ENCODE results near the gene MINDY2. TPM values are rescaled to one million over a fixed set of nuclear protein-coding genes. Genes with fewer than 3 reads are reported as not detected.

MINDY2 gene
- total and polyA plus RNA-seq, 7 donors, result 3.3 to 11.3 (median 6.0) TPM

- Histone ChIP-seq H3K27ac (no peak overlapping the region), H3K27me3 (ENCODE audit: insufficient read depth in 3 of 3, low read length in 2 of 3) (no peaks in the 10 kb centered on the region), H3K36me3 (ENCODE audit: insufficient read depth in 1 of 2, low read depth in 1 of 2) (peaks cover 2 to 81% of the 10 kb centered on the region in 2 donors), H3K4me1 (no peaks in the 10 kb centered on the region), H3K9me3 (no peaks in the 10 kb centered on the region), H3K4me3 (no peak overlapping the region)
- 64 to 66% (median 66%) methylated on average over 3 of the region's 3 CpGs for WGBS, 3 donors
- intact Hi-C loops (cut with DNase I), result no loop called here
- DNase-seq (no peak), ATAC-seq (no peak)
- TF ChIP-seq, protein P1, sequence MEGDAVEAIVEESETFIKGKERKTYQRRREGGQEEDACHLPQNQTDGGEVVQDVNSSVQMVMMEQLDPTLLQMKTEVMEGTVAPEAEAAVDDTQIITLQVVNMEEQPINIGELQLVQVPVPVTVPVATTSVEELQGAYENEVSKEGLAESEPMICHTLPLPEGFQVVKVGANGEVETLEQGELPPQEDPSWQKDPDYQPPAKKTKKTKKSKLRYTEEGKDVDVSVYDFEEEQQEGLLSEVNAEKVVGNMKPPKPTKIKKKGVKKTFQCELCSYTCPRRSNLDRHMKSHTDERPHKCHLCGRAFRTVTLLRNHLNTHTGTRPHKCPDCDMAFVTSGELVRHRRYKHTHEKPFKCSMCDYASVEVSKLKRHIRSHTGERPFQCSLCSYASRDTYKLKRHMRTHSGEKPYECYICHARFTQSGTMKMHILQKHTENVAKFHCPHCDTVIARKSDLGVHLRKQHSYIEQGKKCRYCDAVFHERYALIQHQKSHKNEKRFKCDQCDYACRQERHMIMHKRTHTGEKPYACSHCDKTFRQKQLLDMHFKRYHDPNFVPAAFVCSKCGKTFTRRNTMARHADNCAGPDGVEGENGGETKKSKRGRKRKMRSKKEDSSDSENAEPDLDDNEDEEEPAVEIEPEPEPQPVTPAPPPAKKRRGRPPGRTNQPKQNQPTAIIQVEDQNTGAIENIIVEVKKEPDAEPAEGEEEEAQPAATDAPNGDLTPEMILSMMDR (IDR thresholded peaks at IDR 0.05), result no peak
Measured at GRCh38 chr15:58900631-58901030, 129.5 kb downstream of the MINDY2 start.

- intact Hi-C loops (cut with DNase I), result no loop called here
- Histone ChIP-seq H3K4me3 (no peak overlapping the region), H3K36me3 (ENCODE audit: insufficient read depth in 1 of 2, low read depth in 1 of 2) (peaks cover 2 to 58% of the 10 kb centered on the region in 2 donors), H3K27me3 (ENCODE audit: insufficient read depth in 3 of 3, low read length in 2 of 3) (no peaks in the 10 kb centered on the region), H3K9me3 (no peaks in the 10 kb centered on the region), H3K27ac (no peak overlapping the region), H3K4me1 (no peaks in the 10 kb centered on the region)
- no peak for ATAC-seq
- DNase-seq, result no peak
- TF ChIP-seq, protein P1 (IDR thresholded peaks at IDR 0.05), result no peak
- 94 to 97% (median 96%) methylated on average over 6 of the region's 6 CpGs for WGBS, 3 donors
Measured at GRCh38 chr15:58908550-58909309, 137.6 kb downstream of the MINDY2 start.

DNA sequence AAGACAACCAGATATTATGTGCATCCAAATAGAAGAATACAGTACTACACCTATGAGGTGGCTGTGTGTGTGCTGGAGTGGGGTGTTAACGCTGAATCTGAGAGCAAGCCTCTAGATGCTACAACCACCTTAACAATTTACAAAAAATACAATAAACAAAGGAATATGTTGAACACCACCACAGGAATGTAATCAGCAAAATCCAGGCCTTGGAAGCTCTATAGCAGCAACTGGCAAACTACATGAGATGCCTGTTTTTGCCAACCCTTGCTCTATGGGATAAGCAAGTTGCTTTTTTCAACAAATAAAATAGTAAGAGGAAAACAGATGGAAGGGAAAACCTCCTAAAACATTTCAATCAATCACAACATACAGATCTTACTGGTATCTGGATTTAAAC lies 138.5 kb downstream of the MINDY2 start:
- no peaks in the 10 kb centered on the region for H3K4me1 ChIP-seq
- WGBS, 3 donors, result 93 to 100% (median 100%) methylated on average over 1 of the region's 1 CpG
- intact Hi-C loops (cut with DNase I), result no loop called here
- ATAC-seq (no peak), DNase-seq (no peak)
- no peaks in the 10 kb centered on the region for H3K9me3 ChIP-seq
- H3K36me3 ChIP-seq (ENCODE audit: insufficient read depth in 1 of 2, low read depth in 1 of 2), result peaks cover 3 to 59% of the 10 kb centered on the region in 2 donors
- no peak overlapping the region for H3K27ac ChIP-seq
- TF ChIP-seq, protein P1 (IDR thresholded peaks at IDR 0.05), result no peak
- no peak overlapping the region for H3K4me3 ChIP-seq
- H3K27me3 ChIP-seq (ENCODE audit: insufficient read depth in 3 of 3, low read length in 2 of 3), result no peaks in the 10 kb centered on the region

- peaks cover 3 to 57% of the 10 kb centered on the region in 2 donors for H3K36me3 ChIP-seq (ENCODE audit: insufficient read depth in 1 of 2, low read depth in 1 of 2)
- intact Hi-C loops (cut with DNase I), result no loop called here
- 92 to 99% (median 98%) methylated on average over 4 of the region's 4 CpGs for WGBS, 3 donors
- no peak overlapping the region for H3K27ac ChIP-seq
- H3K4me1 ChIP-seq, result no peaks in the 10 kb centered on the region
- H3K9me3 ChIP-seq, result no peaks in the 10 kb centered on the region
- no peak for DNase-seq
- TF ChIP-seq, protein P1 (IDR thresholded peaks at IDR 0.05), result no peak
- no peaks in the 10 kb centered on the region for H3K27me3 ChIP-seq (ENCODE audit: insufficient read depth in 3 of 3, low read length in 2 of 3)
- H3K4me3 ChIP-seq, result no peak overlapping the region
- no peak for ATAC-seq
Measured at GRCh38 chr15:58910456-58910855, 139.4 kb downstream of the MINDY2 start.

Other genes starting within 250 kb of the MINDY2 start
- gene ADAM10, start 21.6 kb upstream of the MINDY2 start, total RNA-seq, result 10 to 100 TPM; 33.1 to 37.9 (median 36.5) TPM
- gene ADAM10, start 21.6 kb upstream of the MINDY2 start, polyA plus RNA-seq, result 10 to 100 TPM in 2 of 3 donors, 1 to 10 TPM in 1; 7.9 to 24.7 (median 10.8) TPM
- gene SLTM, start 162.4 kb downstream of the MINDY2 start, total RNA-seq, result 10 to 100 TPM; 32.6 to 63.6 (median 40.5) TPM
- gene SLTM, start 162.4 kb downstream of the MINDY2 start, polyA plus RNA-seq, result 10 to 100 TPM; 35.5 to 67.4 (median 54.2) TPM
- 10 to 100 TPM; 18.3 to 26.9 (median 23.2) TPM for gene RNF111, start 216.4 kb downstream of the MINDY2 start, total RNA-seq
- 10 to 100 TPM in 1 of 3 donors, 1 to 10 TPM in 2; 8.3 to 17.2 (median 8.9) TPM for gene RNF111, start 216.4 kb downstream of the MINDY2 start, polyA plus RNA-seq